Transverse colon (tissue), 4 donors: ENCODE measurements around the gene GSG1L2. TPM values are rescaled to one million over a fixed set of nuclear protein-coding genes. Genes with fewer than 3 reads are reported as not detected.

ENCODE experiments used
- DNase-seq: peaks from one replicate; pipeline ENCODE4 v3.0.0-alpha.2; 2019
- H3K27ac ChIP-seq, 4 donors: fragments of 200-600 bp; sonication (generic); 2 replicates each; pipeline ENCODE4 v1.5.1; 2016 to 2018; ENCODE audit warnings: inconsistent platforms in 4 of 4
- H3K27me3 ChIP-seq: fragments of 200-600 bp; sonication (generic); 2 replicates; pipeline ENCODE4 v1.5.1; 2017; ENCODE audit warnings: inconsistent platforms
- H3K36me3 ChIP-seq, 4 donors: fragments of 200-600 bp; sonication (generic); 2 replicates each; pipeline ENCODE4 v1.5.1; 2017 to 2019; ENCODE audit warnings: inconsistent platforms in 4 of 4
- H3K4me1 ChIP-seq, 4 donors: fragments of 200-600 bp; sonication (generic); 2 replicates each; pipeline ENCODE4 v1.5.1; 2017 to 2020; ENCODE audit warnings: inconsistent platforms in 4 of 4
- H3K4me3 ChIP-seq, 4 donors: fragments of 200-600 bp; sonication (generic); 1 replicate in 1 of 4; 2 replicates in 3 of 4; pipeline versions ENCODE4 v1.5.1 to v1.6.1; 2017 to 2019; ENCODE audit warnings: inconsistent platforms in 4 of 4
- H3K9me3 ChIP-seq, 2 donors: fragments of 200-600 bp; sonication (generic); 2 replicates each; pipeline ENCODE4 v1.5.1; 2017 to 2019; ENCODE audit warnings: inconsistent platforms in 2 of 2
- CTCF ChIP-seq, 5 experiments: fragments of 200-600 bp in 3 of 5; fragments of 450-650 bp in 2 of 5; sonication (generic) in 3 of 5; IDR thresholded peaks; 1 replicate in 2 of 5; 2 replicates in 3 of 5; pipeline ENCODE4 v1.5.1; 2016 to 2017; ENCODE audit warnings: antibody characterized with exemption in 5 of 5, inconsistent platforms in 3 of 5, mild to moderate bottlenecking in 2 of 5, moderate library complexity in 1 of 5
- EP300 ChIP-seq: sonication (generic); formaldehyde crosslinking; IDR thresholded peaks from one replicate; pipeline ENCODE4 v1.6.1; 2017; ENCODE audit warnings: antibody characterized with exemption, low read depth
- POLR2A ChIP-seq: fragments of 450-650 bp; IDR thresholded peaks from one replicate; pipeline ENCODE4 v1.6.1; 2016; ENCODE audit warnings: antibody characterized with exemption, mild to moderate bottlenecking, moderate library complexity
- POLR2AphosphoS5 ChIP-seq, 3 donors: sonication (generic); formaldehyde crosslinking; IDR thresholded peaks; one replicate each; pipeline ENCODE4 v1.6.1; 2016; ENCODE audit warnings: antibody characterized with exemption in 3 of 3
- WGBS, 2 donors: methylation state at CpG; one replicate each; pipeline ENCODE4 v1.1.5; 2018; ENCODE audit warnings: low coverage in 1 of 2; 5-methylcytosine and 5-hydroxymethylcytosine counted together
- in situ Hi-C, 4 donors: fragments of 200-750 bp; cut with MboI; loops; one replicate each; pipeline versions ENCODE4 v1.15.0 to v1.15.1; 2017; ENCODE audit warnings: low sequenced_read_pairs in 3 of 4, low pct_ligation_motif_present in 1 of 4, low pct_unique_long_range_greater_than_20kb in 1 of 4
- intact Hi-C: fragments of 100-400 bp; cut with DNase I; formaldehyde crosslinking; loops from one replicate; pipeline ENCODE4 v1.15.1; 2023; ENCODE audit warnings: low total_unique reads
- total RNA-seq, 4 donors: library from RNA; depleted of rRNA; stranded (reverse); fragments of >200 nt; gene quantifications; one replicate each; pipeline ENCODE4 v1.1.0, GENCODE V29; 2016

The GSG1L2 gene
- total RNA-seq, 4 donors from 2014 or later: not detected

- intact Hi-C loops: no loop called here
- Histone ChIP-seq H3K27ac (no peak overlapping the region), H3K36me3 (no peaks in the 10 kb centered on the region), H3K27me3 (no peaks in the 10 kb centered on the region), H3K4me3 (no peak overlapping the region), H3K4me1 (no peaks in the 10 kb centered on the region), H3K9me3 (no peaks in the 10 kb centered on the region)
- WGBS, 2 donors: 89 to 100% methylated on average over 1 of the region's 1 CpG
- TF ChIP-seq EP300: no peak
- no peak for TF ChIP-seq POLR2AphosphoS5 (IDR thresholded peaks at IDR 0.05)
- no peak for TF ChIP-seq CTCF (IDR thresholded peaks at IDR 0.05)
- TF ChIP-seq POLR2A: no peak
- in situ Hi-C loops: no loop called here
- DNase-seq: no peak
These were observed 56.6 kb downstream of the GSG1L2 start for GRCh38 chr17:9765322-9765721.

- H3K27me3 ChIP-seq: no peaks in the 10 kb centered on the region
- H3K27ac ChIP-seq: no peak overlapping the region
- DNase-seq: no peak
- H3K4me3 ChIP-seq: no peak overlapping the region
- H3K36me3 ChIP-seq: no peaks in the 10 kb centered on the region
- intact Hi-C loops (no loop called here), in situ Hi-C loops (no loop called here)
- no peaks in the 10 kb centered on the region for H3K9me3 ChIP-seq
- 50 to 56% methylated on average over 4 of the region's 4 CpGs for WGBS, 2 donors
- H3K4me1 ChIP-seq: no peaks in the 10 kb centered on the region
- TF ChIP-seq POLR2A (no peak), POLR2AphosphoS5 (IDR thresholded peaks at IDR 0.05) (no peak), EP300 (no peak), CTCF (IDR thresholded peaks at IDR 0.05) (no peak)
These were observed 58.2 kb downstream of the GSG1L2 start for GRCh38 chr17:9763643-9764042.

GRCh38 chr17:9760266-9760665, 61.6 kb downstream of the GSG1L2 start:
- Histone ChIP-seq H3K36me3 (no peaks in the 10 kb centered on the region), H3K27ac (no peak overlapping the region), H3K9me3 (no peaks in the 10 kb centered on the region), H3K4me3 (no peak overlapping the region), H3K27me3 (no peaks in the 10 kb centered on the region), H3K4me1 (no peaks in the 10 kb centered on the region)
- TF ChIP-seq POLR2AphosphoS5 (IDR thresholded peaks at IDR 0.05) (no peak), CTCF (IDR thresholded peaks at IDR 0.05) (no peak), POLR2A (no peak), EP300 (no peak)
- no peak for DNase-seq
- in situ Hi-C loops (no loop called here), intact Hi-C loops (no loop called here)
- WGBS, 2 donors: 57 to 68% methylated on average over 1 of the region's 1 CpG

- H3K9me3 ChIP-seq: no peaks in the 10 kb centered on the region
- no peaks in the 10 kb centered on the region for H3K36me3 ChIP-seq
- 71 to 79% methylated on average over 2 to 3 of the region's 3 CpGs for WGBS, 2 donors
- peaks cover 6% of the 10 kb centered on the region for H3K27me3 ChIP-seq
- H3K27ac ChIP-seq: no peak overlapping the region
- in situ Hi-C loops: no loop called here
- TF ChIP-seq POLR2A (no peak), EP300 (no peak), CTCF (IDR thresholded peaks at IDR 0.05) (no peak), POLR2AphosphoS5 (IDR thresholded peaks at IDR 0.05) (no peak)
- no peaks in the 10 kb centered on the region for H3K4me1 ChIP-seq
- intact Hi-C loops: no loop called here
- DNase-seq: no peak
- no peak overlapping the region for H3K4me3 ChIP-seq
These were observed 66.8 kb downstream of the GSG1L2 start for GRCh38 chr17:9755083-9755482.

Other genes starting within 250 kb of the GSG1L2 start
- 10 to 100 TPM; 18.0 to 53.8 (median 38.3) TPM for gene STX8, start 246.3 kb downstream of the GSG1L2 start, total RNA-seq
- not detected for gene CFAP52, start 245.4 kb downstream of the GSG1L2 start, total RNA-seq
- 10 to 100 TPM; 14.9 to 26.9 (median 20.0) TPM for gene USP43, start 176.6 kb downstream of the GSG1L2 start, total RNA-seq
- not detected for gene DHRS7C, start 30.5 kb downstream of the GSG1L2 start, total RNA-seq
- gene GLP2R, start 3.8 kb upstream of the GSG1L2 start, total RNA-seq: 10 to 100 TPM in 3 of 4 donors, 1 to 10 TPM in 1; 7.2 to 17.2 (median 12.2) TPM
- gene RCVRN, start 83.2 kb upstream of the GSG1L2 start, total RNA-seq: not detected